Gastroesophageal sphincter (tissue), 4 donors: ENCODE data around the gene CLCN2. TPM values are rescaled to one million over a fixed set of nuclear protein-coding genes. Genes with fewer than 3 reads are reported as not detected.

Experiments used
- ATAC-seq: fragments of 150-250 bp; one replicate; pipeline ENCODE4 v1.9.1; 2016; ENCODE audit warnings: mild to moderate bottlenecking, moderate library complexity
- H3K27ac ChIP-seq, 4 donors: fragments of 200-600 bp; sonication (generic) in 3 of 4; 1 replicate in 3 of 4; 2 replicates in 1 of 4; pipeline ENCODE4 v1.5.1; 2016 to 2019
- H3K27me3 ChIP-seq: fragments of 200-600 bp; sonication (generic); one replicate; pipeline ENCODE4 v1.5.1; 2019
- H3K36me3 ChIP-seq, 2 donors: fragments of 200-600 bp; sonication (generic); one replicate each; pipeline ENCODE4 v1.5.1; 2019; ENCODE audit warnings: control low read depth in 1 of 2
- H3K4me1 ChIP-seq, 3 donors: fragments of 200-600 bp; sonication (generic); 1 replicate in 2 of 3; 2 replicates in 1 of 3; pipeline ENCODE4 v1.5.1; 2016 to 2019; ENCODE audit warnings: control low read depth in 2 of 3
- H3K4me3 ChIP-seq, 2 donors: fragments of 200-600 bp; sonication (generic); one replicate each; pipeline ENCODE4 v1.5.1; 2019; ENCODE audit warnings: mild to moderate bottlenecking in 1 of 2, moderate library complexity in 1 of 2
- H3K9me3 ChIP-seq, 3 donors: fragments of 200-600 bp; sonication (generic); one replicate each; pipeline ENCODE4 v1.5.1; 2017 to 2019; ENCODE audit warnings: control low read depth in 2 of 3
- CTCF ChIP-seq, 4 experiments: fragments of 200-600 bp in 2 of 4; fragments of 450-650 bp in 2 of 4; sonication (generic) in 1 of 4; IDR thresholded peaks; one replicate each; pipeline ENCODE4 v1.5.1; 2017 to 2019; ENCODE audit warnings: antibody characterized with exemption in 4 of 4, mild to moderate bottlenecking in 2 of 4, moderate library complexity in 2 of 4
- EP300 ChIP-seq: sonication (generic); formaldehyde crosslinking; IDR thresholded peaks from one replicate; pipeline ENCODE4 v1.6.1; 2017; ENCODE audit warnings: antibody characterized with exemption, mild to moderate bottlenecking
- POLR2A ChIP-seq, 2 donors: fragments of 450-650 bp; IDR thresholded peaks; one replicate each; pipeline ENCODE4 v1.6.1; 2017; ENCODE audit warnings: antibody characterized with exemption in 2 of 2, mild to moderate bottlenecking in 2 of 2, moderate library complexity in 1 of 2
- POLR2AphosphoS5 ChIP-seq: sonication (generic); formaldehyde crosslinking; IDR thresholded peaks from one replicate; pipeline ENCODE4 v1.6.1; 2017; ENCODE audit warnings: antibody characterized with exemption
- WGBS, 2 donors: methylation state at CpG; one replicate each; pipeline ENCODE4 v1.1.5; 2018; ENCODE audit warnings: low coverage in 1 of 2; 5-methylcytosine and 5-hydroxymethylcytosine counted together
- total RNA-seq, 4 donors: library from RNA; depleted of rRNA; stranded (reverse); fragments of >200 nt; gene quantifications; one replicate each; pipeline ENCODE4 v1.1.0, GENCODE V29; 2016

Gene CLCN2
- total RNA-seq, 4 donors from 2014 or later, result 2.0 to 6.8 (median 2.3) TPM

GRCh38 chr3:184317201-184317600 lies 44.2 kb downstream of the CLCN2 start:
- Histone ChIP-seq H3K27ac (peak overlapping the region in 3 of 4 donors; percentile 93 to 100 (median 99)), H3K9me3 (no peaks in the 10 kb centered on the region), H3K36me3 (peaks cover 0 to 41% of the 10 kb centered on the region in 2 donors), H3K4me3 (peak overlapping the region in 1 of 2 donors; percentile 86), H3K4me1 (peaks cover 3 to 76% (median 51%) of the 10 kb centered on the region in 3 donors), H3K27me3 (no peaks in the 10 kb centered on the region)
- 55 to 71% methylated on average over 1 to 5 of the region's 5 CpGs for WGBS, 2 donors
- ATAC-seq, result no peak
- no peak for TF ChIP-seq POLR2A (IDR thresholded peaks at IDR 0.05)

GRCh38 chr3:184316792-184317191 lies 44.6 kb downstream of the CLCN2 start:
- peaks cover 3 to 72% (median 48%) of the 10 kb centered on the region in 3 donors for H3K4me1 ChIP-seq
- WGBS, 2 donors, result 60 to 70% methylated on average over 6 of the region's 7 CpGs
- ATAC-seq, result no peak
- TF ChIP-seq POLR2A (IDR thresholded peaks at IDR 0.05) (no peak), EP300 (no peak), CTCF (IDR thresholded peaks at IDR 0.05) (no peak), POLR2AphosphoS5 (no peak)
- H3K36me3 ChIP-seq, result peaks cover 0 to 37% of the 10 kb centered on the region in 2 donors
- peak overlapping the region; percentile 53 to 86 for H3K4me3 ChIP-seq
- H3K9me3 ChIP-seq, result no peaks in the 10 kb centered on the region
- no peaks in the 10 kb centered on the region for H3K27me3 ChIP-seq
- H3K27ac ChIP-seq, result peak overlapping the region in 3 of 4 donors; percentile 93 to 100 (median 99)

DNA sequence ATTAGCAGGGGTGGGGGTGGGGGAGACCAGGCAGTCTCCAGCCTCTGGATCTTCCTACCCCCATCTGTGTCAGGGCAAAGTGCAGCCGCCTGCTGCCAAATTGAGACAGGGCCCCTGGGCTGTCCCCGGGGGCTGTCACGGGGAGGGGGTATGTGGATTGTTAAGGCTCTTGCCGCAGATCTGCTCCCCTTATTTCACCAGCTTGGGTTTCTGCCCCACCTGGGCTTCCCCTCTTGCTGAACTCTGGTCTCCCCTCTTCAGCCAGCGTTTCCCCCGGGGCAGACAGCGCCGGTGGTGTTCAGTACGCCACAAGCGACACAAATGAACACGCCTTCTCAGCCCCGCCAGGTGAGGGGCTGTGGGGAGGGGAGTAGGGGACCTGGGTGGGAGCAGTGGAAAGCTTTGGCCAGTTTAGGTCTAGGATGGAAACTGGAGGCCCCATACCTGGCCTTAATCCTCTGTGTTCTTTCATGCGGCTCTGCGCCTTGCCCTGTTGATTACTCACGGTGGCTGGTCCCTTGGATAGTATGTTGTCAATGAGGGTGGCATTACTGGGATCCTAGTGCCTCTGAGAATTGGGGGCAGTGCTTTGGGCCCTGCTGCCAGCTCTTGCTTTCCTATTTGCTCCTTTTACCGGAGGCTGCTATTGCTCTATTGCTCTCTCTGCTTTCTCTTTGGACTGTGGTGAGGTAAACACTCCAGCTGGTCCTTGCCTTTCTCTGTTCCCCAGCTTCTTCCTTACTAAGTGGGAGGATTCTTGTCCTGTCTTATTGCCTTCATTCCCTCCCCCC lies 45.3 kb downstream of the CLCN2 start:
- Histone ChIP-seq H3K4me3 (peak overlapping the region; percentile 53 to 86), H3K9me3 (no peaks in the 10 kb centered on the region), H3K36me3 (peaks cover 0 to 30% of the 10 kb centered on the region in 2 donors), H3K27ac (peak overlapping the region; percentile 81 to 100 (median 96)), H3K4me1 (peaks cover 3 to 65% (median 43%) of the 10 kb centered on the region in 3 donors), H3K27me3 (no peaks in the 10 kb centered on the region)
- TF ChIP-seq EP300 (no peak), CTCF (IDR thresholded peaks at IDR 0.05) (no peak), POLR2AphosphoS5 (no peak), POLR2A (IDR thresholded peaks at IDR 0.05) (no peak)
- no peak for ATAC-seq
- WGBS, 2 donors, result 20 to 33% methylated on average over 5 to 6 of the region's 16 CpGs

- Histone ChIP-seq H3K27ac (peak overlapping the region; percentile 81 to 100 (median 96)), H3K4me3 (peak overlapping the region; percentile 53 to 86), H3K36me3 (peaks cover 0 to 24% of the 10 kb centered on the region in 2 donors), H3K27me3 (no peaks in the 10 kb centered on the region), H3K9me3 (no peaks in the 10 kb centered on the region), H3K4me1 (peaks cover 3 to 59% (median 37%) of the 10 kb centered on the region in 3 donors)
- 7% methylated on average over 2 of the region's 6 CpGs; no CpG with 5 or more reads in 1 of the 2 donors for WGBS, 2 donors
- TF ChIP-seq CTCF (IDR thresholded peaks at IDR 0.05), result no peak
- no peak for TF ChIP-seq EP300
- no peak for TF ChIP-seq POLR2AphosphoS5
- no peak for ATAC-seq
Measured at GRCh38 chr3:184315543-184315867, 45.9 kb downstream of the CLCN2 start.

DNA sequence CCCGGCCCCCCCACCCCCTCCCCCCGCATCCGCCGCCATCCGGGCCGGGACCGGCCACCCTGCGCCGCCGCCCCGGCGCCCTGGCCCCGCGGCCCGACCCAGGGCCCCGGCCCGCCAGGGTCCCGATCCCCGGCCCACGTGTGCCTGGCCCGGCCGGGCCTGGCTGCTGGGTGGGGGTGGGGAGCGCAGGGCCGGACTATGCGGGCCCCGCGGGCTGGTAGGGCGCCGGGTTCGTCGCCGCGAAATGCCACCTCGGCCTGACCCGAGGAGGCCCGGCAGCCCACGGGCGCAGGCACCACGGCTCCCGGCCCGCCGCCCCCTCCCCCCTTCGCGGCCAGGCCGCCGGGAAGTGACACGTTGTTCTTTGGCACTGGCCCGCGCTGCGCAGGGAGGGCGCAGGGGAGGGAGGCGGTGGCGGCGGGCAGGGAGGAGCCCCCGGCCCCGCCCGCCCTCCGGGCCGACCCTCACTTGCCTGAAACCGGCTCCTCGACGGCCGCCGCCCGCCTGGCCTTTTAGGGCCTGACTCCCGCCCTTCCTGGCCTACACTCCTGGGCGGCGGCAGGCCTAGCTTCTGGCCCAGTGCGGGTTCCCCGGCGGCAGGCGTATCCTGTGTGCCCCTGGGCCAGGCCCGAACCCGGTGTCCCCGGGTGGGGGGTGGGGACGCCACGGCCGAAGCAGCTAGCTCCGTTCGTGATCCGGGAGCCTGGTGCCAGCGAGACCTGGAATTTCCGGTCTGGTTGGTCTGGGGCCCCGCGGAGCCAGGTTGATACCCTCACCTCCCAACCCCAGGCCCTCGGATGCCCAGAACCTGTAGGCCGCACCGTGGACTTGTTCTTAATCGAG lies 46.5 kb downstream of the CLCN2 start:
- Histone ChIP-seq H3K9me3 (no peaks in the 10 kb centered on the region), H3K27ac (peak overlapping the region; percentile 81 to 100 (median 96)), H3K4me1 (peaks cover 0 to 53% (median 33%) of the 10 kb centered on the region in 3 donors), H3K4me3 (peak overlapping the region; percentile 53 to 86), H3K27me3 (no peaks in the 10 kb centered on the region), H3K36me3 (peaks cover 0 to 20% of the 10 kb centered on the region in 2 donors)
- ATAC-seq, result peak; percentile 84
- no CpG with 5 or more reads among the region's 89 CpGs for WGBS, 2 donors
- TF ChIP-seq POLR2AphosphoS5 (peak; percentile 96), CTCF (IDR thresholded peaks at IDR 0.05) (no peak), POLR2A (IDR thresholded peaks at IDR 0.05) (peak; percentile 52 to 56)
